GM19395 (cell line): ENCODE measurements around the gene ALPP.
"Not testable (repeated sequence)": the region's sequence is repeated elsewhere in the genome, so short reads cannot be mapped to it uniquely, and the experiment has no call there.

Experiments
- ATAC-seq: cut with Tn5 transposase; IDR thresholded peaks from one replicate; pipeline ENCODE4 v1.9.1; 2021; ENCODE audit warnings: mild to moderate bottlenecking, moderate library complexity; ENCODE audit not compliant: unreplicated experiment

The ALPP gene

GRCh38 chr2:232363064-232363783, 15.3 kb upstream of the ALPP start:
- ATAC-seq, result not testable (repeated sequence)

- peak; percentile 44 for ATAC-seq
Measured at GRCh38 chr2:232363784-232364615, 14.6 kb upstream of the ALPP start.

- ATAC-seq, result not testable (repeated sequence)
Measured at GRCh38 chr2:232364806-232365594, 13.6 kb upstream of the ALPP start.

GRCh38 chr2:232365621-232366321, 12.8 kb upstream of the ALPP start:
- no peak for ATAC-seq

- not testable (repeated sequence) for ATAC-seq
Measured at GRCh38 chr2:232366461-232366860, 12.1 kb upstream of the ALPP start.

- no peak for ATAC-seq
Measured at GRCh38 chr2:232367016-232367415, 11.5 kb upstream of the ALPP start.

- no peak for ATAC-seq
Measured at GRCh38 chr2:232367591-232368233, 10.8 kb upstream of the ALPP start.

- no peak for ATAC-seq
Measured at GRCh38 chr2:232368311-232368731, 10.2 kb upstream of the ALPP start.

- ATAC-seq, result no peak
Measured at GRCh38 chr2:232369126-232369951, 9.2 kb upstream of the ALPP start.

GRCh38 chr2:232370007-232370406, 8.5 kb upstream of the ALPP start:
- not testable (repeated sequence) for ATAC-seq

- no peak for ATAC-seq
Measured at GRCh38 chr2:232372231-232373208, 6.0 kb upstream of the ALPP start.

- no peak for ATAC-seq
Measured at GRCh38 chr2:232374356-232374755, 4.2 kb upstream of the ALPP start.

- ATAC-seq, result no peak
Measured at GRCh38 chr2:232375164-232375563, 3.4 kb upstream of the ALPP start.

- no peak for ATAC-seq
Measured at GRCh38 chr2:232376260-232376659, 2.3 kb upstream of the ALPP start.

GRCh38 chr2:232376713-232377112, 1.8 kb upstream of the ALPP start:
- ATAC-seq, result no peak

- ATAC-seq, result no peak
Measured at GRCh38 chr2:232377319-232377718, 1.2 kb upstream of the ALPP start.

GRCh38 chr2:232377841-232378734, 463 bp upstream of the ALPP start:
- no peak for ATAC-seq
